Nephron progenitor cell (in vitro differentiated cells): ENCODE results near the gene LRRC4C.

Source experiments
- DNase-seq: peaks from one replicate; pipeline ENCODE4 v3.0.0; 2021
- H3K27ac Mint-ChIP-seq: 2 replicates; pipeline ENCODE4 v1.8.0; 2021; ENCODE audit warnings: mild to moderate bottlenecking, moderate library complexity, mixed read lengths
- H3K27me3 Mint-ChIP-seq: 2 replicates; pipeline ENCODE4 v1.8.0; 2021; ENCODE audit warnings: mild to moderate bottlenecking, low read depth, mixed read lengths; ENCODE audit not compliant: poor library complexity
- H3K36me3 Mint-ChIP-seq: 2 replicates; pipeline ENCODE4 v1.8.0; 2021; ENCODE audit warnings: low read depth, mixed read lengths
- H3K4me1 Mint-ChIP-seq: 2 replicates; pipeline ENCODE4 v1.8.0; 2021; ENCODE audit warnings: mixed read lengths
- H3K4me3 Mint-ChIP-seq: 2 replicates; pipeline ENCODE4 v1.8.0; 2021; ENCODE audit warnings: mild to moderate bottlenecking, moderate library complexity, mixed read lengths
- H3K9me3 Mint-ChIP-seq: 2 replicates; pipeline ENCODE4 v1.8.0; 2021; ENCODE audit warnings: mild to moderate bottlenecking, moderate library complexity, mixed read lengths
- CTCF ChIP-seq: fragments of 200-600 bp; sonication (generic); IDR thresholded peaks from 2 replicates; pipeline ENCODE4 v1.5.0; 2021; ENCODE audit warnings: antibody characterized with exemption

Gene LRRC4C

GRCh38 chr11:41307296-41308080 is 152.0 kb downstream of the LRRC4C start:
- H3K36me3 Mint-ChIP-seq: peaks cover 5% of the 10 kb centered on the region
- no peak overlapping the region for H3K4me3 Mint-ChIP-seq
- no peaks in the 10 kb centered on the region for H3K4me1 Mint-ChIP-seq
- H3K9me3 Mint-ChIP-seq: peaks cover 13% of the 10 kb centered on the region
- no peak overlapping the region for H3K27ac Mint-ChIP-seq
- TF ChIP-seq CTCF: no peak
- no peak for DNase-seq
- no peaks in the 10 kb centered on the region for H3K27me3 Mint-ChIP-seq

GRCh38 chr11:41306431-41306830 is 153.0 kb downstream of the LRRC4C start:
- no peak overlapping the region for H3K4me3 Mint-ChIP-seq
- no peak overlapping the region for H3K27ac Mint-ChIP-seq
- peaks cover 5% of the 10 kb centered on the region for H3K36me3 Mint-ChIP-seq
- no peak for TF ChIP-seq CTCF
- H3K27me3 Mint-ChIP-seq: no peaks in the 10 kb centered on the region
- peaks cover 17% of the 10 kb centered on the region for H3K9me3 Mint-ChIP-seq
- no peak for DNase-seq
- no peaks in the 10 kb centered on the region for H3K4me1 Mint-ChIP-seq

GRCh38 chr11:41301023-41301422 is 158.4 kb downstream of the LRRC4C start:
- Mint-ChIP-seq H3K4me1 (no peaks in the 10 kb centered on the region), H3K4me3 (no peak overlapping the region), H3K27me3 (no peaks in the 10 kb centered on the region), H3K36me3 (peaks cover 2% of the 10 kb centered on the region), H3K9me3 (peaks cover 13% of the 10 kb centered on the region), H3K27ac (no peak overlapping the region)
- no peak for TF ChIP-seq CTCF
- no peak for DNase-seq

- no peak overlapping the region for H3K27ac Mint-ChIP-seq
- no peak for TF ChIP-seq CTCF
- H3K27me3 Mint-ChIP-seq: peaks cover 4% of the 10 kb centered on the region
- no peaks in the 10 kb centered on the region for H3K9me3 Mint-ChIP-seq
- no peaks in the 10 kb centered on the region for H3K4me1 Mint-ChIP-seq
- H3K36me3 Mint-ChIP-seq: no peaks in the 10 kb centered on the region
- no peak for DNase-seq
- H3K4me3 Mint-ChIP-seq: no peak overlapping the region
These were observed 170.0 kb downstream of the LRRC4C start for GRCh38 chr11:41289408-41289807.

- no peak overlapping the region for H3K27ac Mint-ChIP-seq
- no peaks in the 10 kb centered on the region for H3K9me3 Mint-ChIP-seq
- H3K4me3 Mint-ChIP-seq: no peak overlapping the region
- no peaks in the 10 kb centered on the region for H3K36me3 Mint-ChIP-seq
- peaks cover 7% of the 10 kb centered on the region for H3K27me3 Mint-ChIP-seq
- DNase-seq: no peak
- TF ChIP-seq CTCF: no peak
- H3K4me1 Mint-ChIP-seq: no peaks in the 10 kb centered on the region
These were observed 172.7 kb downstream of the LRRC4C start for GRCh38 chr11:41286751-41287150.

GRCh38 chr11:41284354-41284753 is 175.1 kb downstream of the LRRC4C start:
- H3K4me3 Mint-ChIP-seq: no peak overlapping the region
- peaks cover 3% of the 10 kb centered on the region for H3K27me3 Mint-ChIP-seq
- H3K9me3 Mint-ChIP-seq: no peaks in the 10 kb centered on the region
- H3K4me1 Mint-ChIP-seq: no peaks in the 10 kb centered on the region
- DNase-seq: no peak
- no peak for TF ChIP-seq CTCF
- H3K27ac Mint-ChIP-seq: no peak overlapping the region
- H3K36me3 Mint-ChIP-seq: no peaks in the 10 kb centered on the region
